SHP77 treated with DMSO at 0.1 percent for 48 hours (cell line): Measurements from ENCODE around the gene SFRP2.

Experiments used
- DNase-seq: peaks from one replicate; lab custom pipeline; 2025; lab: John Stamatoyannopoulos, UW

The SFRP2 gene

DNA sequence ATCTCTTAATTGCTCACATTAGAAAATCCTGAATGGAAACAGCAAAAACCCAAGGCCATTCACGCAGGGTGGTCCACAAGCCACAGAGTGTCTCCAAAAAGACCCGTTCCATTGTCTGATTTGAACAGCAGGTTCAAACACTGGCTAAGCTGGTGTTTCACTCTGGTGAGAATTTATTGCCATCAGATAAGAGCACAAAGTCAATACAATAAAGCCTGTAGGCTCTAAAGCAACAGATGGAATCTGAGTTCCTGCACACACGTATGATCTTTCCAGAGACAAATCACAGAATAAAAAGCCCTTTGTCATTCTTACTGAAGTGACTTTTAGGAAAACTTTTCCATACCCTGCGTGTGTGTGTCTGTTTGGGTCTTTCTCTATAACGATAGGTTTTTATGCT is 5.1 kb upstream of the SFRP2 start:
- DNase-seq: no peak

- DNase-seq: no peak
These were observed 3.9 kb upstream of the SFRP2 start for GRCh38 chr4:153792618-153793247.

DNA sequence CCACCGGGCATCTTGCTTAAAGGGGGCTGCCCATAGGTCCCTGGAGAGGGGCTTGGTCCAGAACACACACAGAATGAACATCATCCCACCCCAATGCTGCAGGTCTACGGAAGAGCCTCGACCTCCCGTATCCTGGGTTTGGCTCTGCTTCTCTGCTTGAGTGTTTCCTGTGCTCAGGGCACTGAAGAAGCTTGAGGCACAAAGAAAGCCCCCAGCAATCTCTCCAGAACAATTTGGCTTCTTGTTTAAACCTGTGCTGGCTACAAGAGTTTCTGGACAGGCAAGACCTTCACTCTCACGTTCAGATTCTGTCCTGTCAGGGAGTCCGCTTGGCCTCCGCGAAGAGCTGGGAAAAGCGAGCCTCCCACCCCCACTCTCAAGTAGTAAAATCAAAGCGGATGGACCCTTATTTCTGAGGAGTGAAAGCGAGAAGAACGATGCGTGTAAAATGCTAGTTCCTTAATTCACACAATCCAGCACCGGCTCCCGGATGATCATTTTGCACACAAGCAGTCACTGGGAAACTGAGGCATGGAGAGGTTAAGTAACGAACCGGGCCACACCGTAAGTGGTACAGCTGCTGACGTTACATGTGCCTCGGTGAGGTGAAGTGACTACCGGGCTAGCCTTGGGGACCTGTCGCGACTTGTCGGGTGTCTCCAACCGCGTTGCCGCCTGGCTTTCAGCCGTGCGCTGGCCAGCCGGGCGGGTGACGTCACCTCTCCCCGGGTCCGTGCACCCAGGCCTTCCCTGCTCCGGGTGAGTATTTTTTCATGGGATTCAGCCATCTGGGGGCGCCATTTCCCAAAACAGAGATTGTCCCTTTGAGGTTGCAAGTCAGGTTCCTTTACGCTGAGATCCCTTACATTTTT is 3.1 kb upstream of the SFRP2 start:
- DNase-seq: no peak

DNA sequence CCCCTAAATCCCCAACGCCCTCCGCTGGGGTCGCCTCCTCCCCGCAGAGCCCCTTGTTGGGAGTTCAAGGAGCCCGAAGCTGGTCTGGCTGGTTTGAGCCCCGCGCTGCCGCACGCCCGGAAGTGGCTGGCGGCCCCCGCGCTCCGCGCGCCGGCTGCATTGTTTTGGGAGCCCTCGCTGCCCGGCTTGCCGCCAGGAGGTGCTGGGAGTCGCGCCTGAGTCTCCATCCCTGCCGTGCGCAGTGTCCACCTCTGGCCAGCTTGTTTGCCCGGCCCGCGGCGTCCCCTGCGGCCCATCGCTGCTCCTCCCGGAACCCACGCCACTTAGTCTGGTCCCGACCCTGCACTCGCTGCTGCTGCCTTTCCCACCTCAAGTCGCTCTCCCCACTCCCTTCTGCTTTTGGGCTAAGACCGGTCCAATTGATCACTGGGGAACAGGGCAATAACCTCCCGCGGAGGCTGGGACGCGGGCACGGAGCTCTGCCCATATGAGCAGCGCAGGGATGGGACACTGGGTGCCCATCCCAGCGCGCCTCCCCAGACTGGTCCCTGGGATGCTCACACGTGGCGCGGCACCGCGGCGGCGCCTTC is 2.2 kb upstream of the SFRP2 start:
- DNase-seq: no peak

DNA sequence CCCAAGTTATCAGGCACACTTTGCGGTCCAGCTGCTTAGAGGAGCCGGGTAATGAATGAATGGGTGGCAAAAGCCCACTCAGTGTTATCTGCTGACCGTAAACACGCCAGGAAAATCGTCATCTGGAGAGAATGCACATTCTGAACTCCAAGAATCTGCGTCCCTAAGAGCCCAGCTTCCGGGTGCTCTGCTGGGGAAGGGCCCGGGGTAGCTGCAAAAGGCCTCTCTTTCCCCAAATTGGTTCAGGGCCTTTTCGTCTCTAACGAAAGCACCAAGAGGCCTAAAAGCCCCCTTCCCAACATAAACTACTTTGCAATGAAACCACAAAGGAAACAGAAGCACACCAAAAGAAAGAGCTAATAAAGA is 1.6 kb upstream of the SFRP2 start:
- no peak for DNase-seq

- no peak for DNase-seq
These were observed 1.0 kb upstream of the SFRP2 start for GRCh38 chr4:153789741-153790499.

GRCh38 chr4:153788051-153788412 is 851 bp downstream of the SFRP2 start:
- no peak for DNase-seq

- no peak for DNase-seq
These were observed 1.3 kb downstream of the SFRP2 start for GRCh38 chr4:153787575-153787974.

GRCh38 chr4:153787061-153787560 is 1.8 kb downstream of the SFRP2 start:
- no peak for DNase-seq

GRCh38 chr4:153785910-153786721 is 2.8 kb downstream of the SFRP2 start:
- DNase-seq: no peak

GRCh38 chr4:153784166-153784699 is 4.7 kb downstream of the SFRP2 start:
- DNase-seq: no peak

- no peak for DNase-seq
These were observed 6.3 kb downstream of the SFRP2 start for GRCh38 chr4:153782581-153782980.

DNA sequence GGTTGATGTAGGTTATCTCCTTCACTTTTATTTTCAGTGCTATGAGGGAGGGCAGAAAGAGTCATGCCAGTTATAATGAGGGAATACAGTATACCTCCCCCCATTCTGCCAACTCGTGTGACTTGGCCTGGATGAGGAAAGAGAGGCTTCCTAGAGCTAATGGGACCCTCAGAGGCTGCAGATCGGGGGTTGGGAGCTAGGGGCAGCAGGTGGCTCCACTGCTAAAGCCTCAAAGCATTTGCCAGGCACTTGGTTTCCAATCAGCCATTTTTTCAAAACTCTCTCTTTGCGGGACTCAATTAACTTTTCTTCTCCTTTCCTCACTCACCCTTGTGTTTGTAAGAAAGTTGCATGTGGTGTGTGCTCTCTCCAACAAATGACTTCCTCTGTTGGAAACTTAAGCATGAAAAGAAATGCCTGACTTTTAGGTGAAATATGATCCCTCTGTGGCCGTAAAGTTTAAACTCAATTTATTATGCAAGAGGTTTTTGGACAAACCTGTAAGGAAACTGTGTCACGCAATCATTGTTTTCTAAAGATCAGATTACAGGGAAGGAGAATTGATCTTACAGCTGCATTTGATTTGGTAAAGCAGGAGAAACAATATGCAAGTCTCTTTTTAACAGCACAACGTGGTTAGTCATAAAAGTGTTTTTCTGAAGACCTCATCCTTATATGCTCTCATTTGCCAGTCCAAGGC is 7.0 kb downstream of the SFRP2 start:
- no peak for DNase-seq

- DNase-seq: no peak
These were observed 7.6 kb downstream of the SFRP2 start for GRCh38 chr4:153781280-153781679.

DNA sequence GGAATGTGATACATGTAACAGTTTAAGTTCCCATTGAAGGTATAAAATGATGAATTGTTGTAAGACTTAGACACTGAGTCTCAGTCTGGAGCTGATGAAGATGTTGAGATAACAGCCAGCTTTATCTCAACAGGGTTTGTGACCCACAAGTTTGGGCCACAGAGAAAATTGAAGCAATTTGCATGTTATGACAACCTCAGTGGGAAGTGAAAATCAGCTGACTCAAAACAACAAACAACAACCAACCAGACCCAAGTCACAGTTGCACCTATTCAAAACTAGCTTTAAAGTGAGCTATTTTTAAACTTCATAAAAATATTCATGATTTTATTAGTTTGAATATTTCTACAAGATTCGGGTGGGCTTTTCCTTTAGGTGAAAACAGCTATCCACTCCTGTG is 8.0 kb downstream of the SFRP2 start:
- no peak for DNase-seq

DNA sequence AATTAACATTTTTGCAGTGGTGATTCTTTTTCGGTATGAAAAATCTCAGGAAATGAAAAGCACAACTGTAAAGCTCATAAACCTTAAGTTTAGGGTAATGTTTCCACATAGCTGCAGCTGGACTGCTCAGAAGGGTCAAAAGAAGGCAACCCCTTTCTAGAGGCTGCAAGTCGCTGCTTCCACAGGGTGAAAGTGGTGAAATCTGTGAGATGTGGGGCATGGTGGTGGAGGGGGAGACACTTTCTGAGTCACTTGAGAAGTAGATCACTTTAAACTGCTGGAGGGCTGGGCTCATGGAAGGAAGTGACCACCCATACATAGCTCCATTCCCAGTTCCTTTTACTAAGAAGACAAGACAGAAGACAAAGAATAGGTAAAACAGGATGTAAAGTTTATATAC is 8.7 kb downstream of the SFRP2 start:
- no peak for DNase-seq

DNA sequence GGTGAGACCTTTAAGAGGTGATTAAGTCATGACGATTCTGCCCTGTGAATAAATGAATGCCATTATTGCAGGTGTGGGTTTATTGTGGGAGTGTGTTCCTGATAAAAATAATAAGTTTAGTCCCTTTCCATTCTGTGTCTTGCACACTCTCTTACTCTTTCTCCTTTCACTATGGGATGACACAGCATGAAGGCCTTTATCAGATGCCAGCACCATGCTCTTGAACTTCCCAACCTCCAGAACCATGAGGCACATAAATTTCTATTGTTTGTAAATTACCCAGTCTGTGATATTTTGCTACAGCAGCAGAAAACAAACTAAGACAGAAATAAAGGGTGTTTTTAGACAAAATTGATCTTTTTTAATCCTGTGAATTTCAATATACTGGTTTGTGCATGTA is 10.5 kb downstream of the SFRP2 start:
- DNase-seq: no peak

DNA sequence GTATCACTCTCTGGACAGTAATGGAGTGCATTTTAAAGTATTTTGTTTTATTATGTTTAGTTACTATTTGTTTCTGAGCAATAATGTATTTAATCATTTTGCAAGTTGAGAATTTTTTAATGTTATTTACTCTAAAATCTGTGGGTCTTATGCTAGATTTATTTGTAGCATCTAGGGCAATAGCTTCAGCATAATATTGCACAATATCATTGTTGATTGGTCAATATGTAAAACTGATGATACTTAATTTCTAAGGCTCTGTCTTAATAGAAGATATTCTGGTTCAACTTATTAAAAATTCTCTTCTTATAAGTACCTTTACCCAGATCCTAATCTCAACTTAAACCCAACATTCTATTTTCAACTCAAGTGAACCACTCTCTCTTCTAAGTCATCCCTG is 11.5 kb downstream of the SFRP2 start:
- no peak for DNase-seq

- no peak for DNase-seq
These were observed 12.3 kb downstream of the SFRP2 start for GRCh38 chr4:153776601-153777000.

GRCh38 chr4:153773236-153773690 is 15.6 kb downstream of the SFRP2 start:
- no peak for DNase-seq

DNA sequence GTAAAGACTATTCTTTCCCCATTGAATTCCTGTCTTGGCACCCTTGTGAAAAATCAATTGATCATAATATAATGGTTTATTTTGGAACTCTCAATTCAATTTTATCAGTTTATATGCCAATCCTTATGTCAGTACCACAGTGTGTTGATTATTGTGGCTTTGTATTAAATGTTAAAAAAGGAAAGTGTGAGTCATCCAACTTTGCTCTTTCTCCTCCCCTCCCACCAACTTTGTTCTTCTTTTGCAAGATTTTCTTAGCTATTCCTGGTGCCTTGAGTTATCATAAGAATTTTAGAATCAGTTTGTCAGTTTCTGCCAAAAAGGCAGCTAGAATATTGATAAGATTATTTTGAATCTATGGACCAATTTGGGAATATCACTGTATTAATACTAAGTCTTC is 17.8 kb downstream of the SFRP2 start:
- no peak for DNase-seq
